GM23338 (cell line): Measurements from ENCODE around the gene TRIM59. TPM values are rescaled to one million over a fixed set of nuclear protein-coding genes. Genes with fewer than 3 reads are reported as not detected.

Experiments
- EZH2phosphoT487 ChIP-seq: fragments of 200-600 bp; sonication (generic); IDR thresholded peaks from one replicate; pipeline ENCODE4 v1.8.1; 2018; ENCODE audit warnings: antibody characterized with exemption; ENCODE audit not compliant: unreplicated experiment
- JUNB ChIP-seq: IDR thresholded peaks from one replicate; pipeline ENCODE4 v1.6.1; 2016; ENCODE audit warnings: antibody characterized with exemption; ENCODE audit not compliant: unreplicated experiment
- NANOG ChIP-seq: IDR thresholded peaks from 2 replicates; pipeline ENCODE4 v1.6.1; 2016; ENCODE audit warnings: antibody characterized with exemption, borderline replicate concordance
- POLR2AphosphoS5 ChIP-seq: IDR thresholded peaks from 2 replicates; pipeline ENCODE4 v1.6.1; 2016; ENCODE audit warnings: antibody characterized with exemption, low read depth
- REST ChIP-seq: IDR thresholded peaks from one replicate; pipeline ENCODE4 v1.6.1; 2018; ENCODE audit warnings: antibody characterized with exemption; ENCODE audit not compliant: unreplicated experiment
- STAT1 ChIP-seq: IDR thresholded peaks from one replicate; pipeline ENCODE4 v1.6.1; 2016; ENCODE audit warnings: antibody characterized with exemption; ENCODE audit not compliant: unreplicated experiment
- ZNF114 ChIP-seq: fragments of 250-450 bp; sonication (Bioruptor Pico); IDR thresholded peaks from 2 replicates; pipeline ENCODE4 v1.5.0; 2020; ENCODE audit warnings: mild to moderate bottlenecking, moderate library complexity
- ZNF331 ChIP-seq: fragments of 250-450 bp; sonication (Bioruptor Pico); IDR thresholded peaks from 2 replicates; pipeline ENCODE4 v1.5.0; 2020; ENCODE audit warnings: low read depth, mild to moderate bottlenecking, moderate library complexity
- ZNF462 ChIP-seq: fragments of 250-450 bp; sonication (Bioruptor Pico); IDR thresholded peaks from 2 replicates; pipeline ENCODE4 v1.5.0; 2020; ENCODE audit warnings: mild to moderate bottlenecking, moderate library complexity
- polyA plus RNA-seq: library from polyadenylated mRNA; unstranded; fragments of >200 nt; fragmentation: Nextera tagmentation; extraction: Ambion mirVana; gene quantifications from 2 replicates; pipeline ENCODE4 v1.2.1, GENCODE V29; 2016
- total RNA-seq: library from RNA; depleted of rRNA; stranded (reverse); fragments of >200 nt; shearing (Covaris generic); gene quantifications from 2 replicates; pipeline ENCODE4 v1.2.3, GENCODE V29; 2014

TRIM59 gene
- total and polyA plus RNA-seq, 2 experiments from 2014 or later = 46.2 to 98.6 TPM

- TF ChIP-seq ZNF462 (CRISPR knock-in tag) (no peak), NANOG (no peak), REST (no peak), STAT1 (no peak), ZNF331 (no peak), POLR2AphosphoS5 (peak; percentile 87), ZNF114 (0 out of 2 replicates have a peak, but pooled peaks have one; percentile 65), EZH2phosphoT487 (no peak), JUNB (no peak)
Measured at GRCh38 chr3:160399125-160400029, 50.2 kb downstream of the TRIM59 start, which contains the start of the genes IFT80 and SMC4 (continued).
